ENCODE measurements around the gene BCL2L12.

- no peak for TF ChIP-seq GATA2 (IDR thresholded peaks at IDR 0.05; ENCODE audit: low read depth, low read length)
- no peak for TF ChIP-seq GATA3 (IDR thresholded peaks at IDR 0.05; ENCODE audit: low read depth, low read length)
These were observed 27.7 kb upstream of the BCL2L12 start for GRCh38 chr19:49637821-49638738.
